Measurements from ENCODE around the gene OTOP1. TPM values are rescaled to one million over a fixed set of nuclear protein-coding genes. Genes with fewer than 3 reads are reported as not detected.

OTOP1 gene
- total RNA-seq, 1 donor from 2014 or later, result not detected

GRCh38 chr4:4248885-4249203 is 22.1 kb upstream of the OTOP1 start:
- Histone ChIP-seq H3K36me3 (ENCODE audit: insufficient read depth, low read length) (peaks cover 6% of the 10 kb centered on the region), H3K4me2 (ENCODE audit: low read length) (peak overlapping the region; percentile 98), H4K20me1 (ENCODE audit: insufficient read depth, low read length) (no peaks in the 10 kb centered on the region), H3K9me3 (ENCODE audit: insufficient read depth, low read depth, low read length) (no peaks in the 10 kb centered on the region), H3K4me3 (ENCODE audit: insufficient read depth, low read depth, low read length) (peak overlapping the region; percentile 94), H3K79me2 (ENCODE audit: insufficient read depth, low read length) (peaks cover 12% of the 10 kb centered on the region), H3K9ac (ENCODE audit: low read length) (peak overlapping the region; percentile 97), H3K4me1 (ENCODE audit: insufficient read depth, low read length) (peaks cover 13% of the 10 kb centered on the region), H2AFZ (ENCODE audit: low read depth, low read length) (peak overlapping the region; percentile 94), H3K27me3 (ENCODE audit: insufficient read depth, low read length) (no peaks in the 10 kb centered on the region), H3K27ac (ENCODE audit: low read depth, low read length) (peak overlapping the region; percentile 94)
- no peaks in the 10 kb centered on the region for H3K9me3 Mint-ChIP-seq (ENCODE audit: unreplicated experiment)
- H3K4me3 Mint-ChIP-seq (ENCODE audit: unreplicated experiment), result peak overlapping the region; percentile 88
- TF ChIP-seq, protein P1, sequence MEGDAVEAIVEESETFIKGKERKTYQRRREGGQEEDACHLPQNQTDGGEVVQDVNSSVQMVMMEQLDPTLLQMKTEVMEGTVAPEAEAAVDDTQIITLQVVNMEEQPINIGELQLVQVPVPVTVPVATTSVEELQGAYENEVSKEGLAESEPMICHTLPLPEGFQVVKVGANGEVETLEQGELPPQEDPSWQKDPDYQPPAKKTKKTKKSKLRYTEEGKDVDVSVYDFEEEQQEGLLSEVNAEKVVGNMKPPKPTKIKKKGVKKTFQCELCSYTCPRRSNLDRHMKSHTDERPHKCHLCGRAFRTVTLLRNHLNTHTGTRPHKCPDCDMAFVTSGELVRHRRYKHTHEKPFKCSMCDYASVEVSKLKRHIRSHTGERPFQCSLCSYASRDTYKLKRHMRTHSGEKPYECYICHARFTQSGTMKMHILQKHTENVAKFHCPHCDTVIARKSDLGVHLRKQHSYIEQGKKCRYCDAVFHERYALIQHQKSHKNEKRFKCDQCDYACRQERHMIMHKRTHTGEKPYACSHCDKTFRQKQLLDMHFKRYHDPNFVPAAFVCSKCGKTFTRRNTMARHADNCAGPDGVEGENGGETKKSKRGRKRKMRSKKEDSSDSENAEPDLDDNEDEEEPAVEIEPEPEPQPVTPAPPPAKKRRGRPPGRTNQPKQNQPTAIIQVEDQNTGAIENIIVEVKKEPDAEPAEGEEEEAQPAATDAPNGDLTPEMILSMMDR (IDR thresholded peaks at IDR 0.05; ENCODE audit: insufficient read depth, low read depth, low read length), result no peak
- no peak for TF ChIP-seq EZH2 (IDR thresholded peaks at IDR 0.05; ENCODE audit: insufficient read depth, low read length)
- DNase-seq (ENCODE audit: low read depth), result no peak
- peak overlapping the region; percentile 95 for H3K27ac Mint-ChIP-seq (ENCODE audit: unreplicated experiment)
- H3K4me1 Mint-ChIP-seq (ENCODE audit: low read depth, unreplicated experiment), result peaks cover 7% of the 10 kb centered on the region
- FAIRE-seq, result no peak
- no peaks in the 10 kb centered on the region for H3K27me3 Mint-ChIP-seq (ENCODE audit: low read depth, unreplicated experiment)
- peaks cover 8% of the 10 kb centered on the region for H3K36me3 Mint-ChIP-seq (ENCODE audit: low read depth, unreplicated experiment)

DNA sequence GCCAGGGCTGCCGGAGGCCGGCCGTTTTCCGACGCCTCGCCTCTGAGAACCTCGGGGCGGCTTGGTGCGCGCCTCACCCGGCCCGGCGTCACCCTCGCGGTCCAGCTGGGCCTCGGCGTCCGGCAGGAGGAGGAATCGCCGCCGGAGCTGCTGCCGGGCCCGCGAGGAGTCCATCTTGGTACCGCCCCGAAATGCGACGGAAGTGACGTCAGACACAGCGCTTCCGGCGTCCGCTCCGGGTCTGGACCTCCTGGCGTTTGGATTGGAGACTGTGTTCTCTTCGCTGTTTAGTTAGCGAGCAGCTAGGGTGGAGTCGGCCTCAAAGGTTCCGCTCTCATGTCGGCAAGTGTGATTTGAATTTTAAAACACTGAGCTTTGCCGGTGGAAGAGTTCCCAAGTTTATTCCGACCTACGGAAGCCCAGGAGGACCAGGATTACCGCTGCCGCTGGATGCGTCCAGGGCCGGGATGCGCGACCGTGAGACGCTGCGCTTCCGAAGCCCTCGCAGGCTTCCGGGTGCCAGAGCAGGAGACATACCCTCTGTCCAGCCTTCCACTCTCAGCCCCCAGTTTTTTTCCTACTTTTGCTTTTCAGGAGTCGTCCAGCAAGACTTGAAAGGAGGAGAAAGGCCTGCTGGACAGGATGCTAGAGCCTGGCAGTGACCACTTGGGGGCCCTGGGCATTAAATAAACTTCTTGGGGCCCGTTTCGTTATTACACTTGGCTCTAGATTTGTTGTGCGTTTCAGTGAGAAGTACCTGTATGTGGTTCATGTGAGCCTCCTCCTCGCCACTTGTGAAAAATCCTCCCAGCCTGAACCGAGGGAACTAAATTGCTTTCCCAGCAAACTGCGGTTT is 21.5 kb upstream of the OTOP1 start, which contains the start of gene TMEM128:
TSS of gene TMEM128 (minus strand) at position 195 of the 856 bp plus-strand sequence. CDS start at position 174, 21 bp downstream.
- FAIRE-seq, result peak; percentile 13
- Mint-ChIP-seq H3K27me3 (ENCODE audit: low read depth, unreplicated experiment) (no peaks in the 10 kb centered on the region), H3K4me3 (ENCODE audit: unreplicated experiment) (peak within 1 kb of the TSS; percentile 88), H3K9me3 (ENCODE audit: unreplicated experiment) (no peaks in the 10 kb centered on the region), H3K4me1 (ENCODE audit: low read depth, unreplicated experiment) (peaks cover 7% of the 10 kb centered on the region), H3K27ac (ENCODE audit: unreplicated experiment) (peak within 1 kb of the TSS; percentile 95), H3K36me3 (ENCODE audit: low read depth, unreplicated experiment) (peaks cover 9% of the 10 kb centered on the region)
- TF ChIP-seq, protein P1 (IDR thresholded peaks at IDR 0.05; ENCODE audit: insufficient read depth, low read depth, low read length), result peak; percentile 18
- TF ChIP-seq EZH2 (IDR thresholded peaks at IDR 0.05; ENCODE audit: insufficient read depth, low read length), result no peak
- H3K79me2 ChIP-seq (ENCODE audit: insufficient read depth, low read length), result peaks cover 12% of the 10 kb centered on the region
- H3K4me2 ChIP-seq (ENCODE audit: low read length), result peak within 1 kb of the TSS; percentile 98
- peaks cover 9% of the 10 kb centered on the region for H3K36me3 ChIP-seq (ENCODE audit: insufficient read depth, low read length)
- peak within 1 kb of the TSS; percentile 97 for H3K9ac ChIP-seq (ENCODE audit: low read length)
- H3K4me1 ChIP-seq (ENCODE audit: insufficient read depth, low read length), result peaks cover 13% of the 10 kb centered on the region
- H3K9me3 ChIP-seq (ENCODE audit: insufficient read depth, low read depth, low read length), result no peaks in the 10 kb centered on the region
- no peaks in the 10 kb centered on the region for H4K20me1 ChIP-seq (ENCODE audit: insufficient read depth, low read length)
- peak; percentile 90 for DNase-seq (ENCODE audit: low read depth)
- no peaks in the 10 kb centered on the region for H3K27me3 ChIP-seq (ENCODE audit: insufficient read depth, low read length)
- H2AFZ ChIP-seq (ENCODE audit: low read depth, low read length), result peak within 1 kb of the TSS; percentile 94
- peak within 1 kb of the TSS; percentile 94 for H3K27ac ChIP-seq (ENCODE audit: low read depth, low read length)
- H3K4me3 ChIP-seq (ENCODE audit: insufficient read depth, low read depth, low read length), result peak within 1 kb of the TSS; percentile 94

- Histone ChIP-seq H3K27ac (ENCODE audit: low read depth, low read length) (peak overlapping the region; percentile 94), H3K9ac (ENCODE audit: low read length) (peak overlapping the region; percentile 97), H3K79me2 (ENCODE audit: insufficient read depth, low read length) (peaks cover 12% of the 10 kb centered on the region), H3K9me3 (ENCODE audit: insufficient read depth, low read depth, low read length) (no peaks in the 10 kb centered on the region), H3K4me2 (ENCODE audit: low read length) (peak overlapping the region; percentile 98), H2AFZ (ENCODE audit: low read depth, low read length) (peak overlapping the region; percentile 94), H3K27me3 (ENCODE audit: insufficient read depth, low read length) (no peaks in the 10 kb centered on the region), H3K36me3 (ENCODE audit: insufficient read depth, low read length) (peaks cover 9% of the 10 kb centered on the region), H3K4me1 (ENCODE audit: insufficient read depth, low read length) (peaks cover 13% of the 10 kb centered on the region), H3K4me3 (ENCODE audit: insufficient read depth, low read depth, low read length) (peak overlapping the region; percentile 94), H4K20me1 (ENCODE audit: insufficient read depth, low read length) (no peaks in the 10 kb centered on the region)
- Mint-ChIP-seq H3K9me3 (ENCODE audit: unreplicated experiment) (no peaks in the 10 kb centered on the region), H3K27ac (ENCODE audit: unreplicated experiment) (peak overlapping the region; percentile 22), H3K4me3 (ENCODE audit: unreplicated experiment) (peak overlapping the region; percentile 88), H3K27me3 (ENCODE audit: low read depth, unreplicated experiment) (no peaks in the 10 kb centered on the region), H3K4me1 (ENCODE audit: low read depth, unreplicated experiment) (peaks cover 7% of the 10 kb centered on the region), H3K36me3 (ENCODE audit: low read depth, unreplicated experiment) (peaks cover 9% of the 10 kb centered on the region)
- FAIRE-seq (no peak), DNase-seq (ENCODE audit: low read depth) (no peak)
- no peak for TF ChIP-seq EZH2 (IDR thresholded peaks at IDR 0.05; ENCODE audit: insufficient read depth, low read length)
- TF ChIP-seq, protein P1 (IDR thresholded peaks at IDR 0.05; ENCODE audit: insufficient read depth, low read depth, low read length), result no peak
Observed at GRCh38 chr4:4247696-4248028, 20.9 kb upstream of the OTOP1 start.

Data from astrocyte (in vitro differentiated cells and primary cell).